Activated CD8-positive, alpha-beta memory T cell treated with anti-CD3 and anti-CD28 coated beads for 48 hours (primary cell): ENCODE measurements around the gene NDUFS2.

Experiments used
- DNase-seq, 3 experiments: peaks; one replicate each; pipeline ENCODE4 v3.0.0-alpha.2; 2020; ENCODE audit warnings: low read depth in 2 of 3, low spot score in 2 of 3

Gene NDUFS2

DNA sequence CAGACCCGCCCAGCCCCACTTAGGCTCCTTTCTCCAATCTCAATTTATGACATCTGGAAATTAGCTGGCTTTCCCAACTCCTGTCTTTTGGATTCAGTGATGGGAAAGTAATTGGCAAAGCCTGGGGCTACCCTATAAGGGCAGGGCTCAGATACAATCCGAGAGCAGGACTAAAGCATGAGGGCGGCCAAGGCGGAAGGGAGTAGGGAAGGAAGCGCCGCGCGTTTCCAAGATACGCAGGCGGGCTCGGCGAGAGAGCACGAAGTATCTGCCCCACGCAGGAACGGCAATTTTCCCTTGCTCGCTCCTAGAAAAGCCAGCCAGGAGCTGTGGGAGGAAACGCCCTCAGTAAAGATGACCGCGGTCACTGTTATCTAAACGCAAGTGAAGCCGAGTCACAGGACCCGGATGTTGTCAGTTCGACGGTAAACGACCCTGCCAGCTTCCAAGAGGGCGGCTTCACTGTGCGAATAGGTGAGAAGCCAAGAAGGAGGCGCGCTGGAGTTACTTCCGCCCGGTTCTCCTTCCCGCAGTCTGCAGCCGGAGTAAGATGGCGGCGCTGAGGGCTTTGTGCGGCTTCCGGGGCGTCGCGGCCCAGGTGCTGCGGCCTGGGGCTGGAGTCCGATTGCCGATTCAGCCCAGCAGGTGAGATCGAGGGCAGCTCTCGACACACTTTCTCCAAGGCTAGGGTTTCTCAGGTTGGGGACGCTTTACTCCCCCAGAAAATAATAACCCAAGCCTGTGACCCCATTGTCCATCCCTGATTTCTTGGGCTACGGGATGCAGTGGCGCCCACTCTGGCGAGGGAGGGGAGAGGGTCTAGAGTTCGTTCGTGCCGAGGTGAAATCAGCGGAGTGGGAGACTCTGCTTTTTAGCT is at the start of gene NDUFS2:
TSS of gene NDUFS2 (plus strand) at position 532 of the 877 bp plus-strand sequence. CDS start at position 551, 19 bp downstream.
- peak; percentile 72 to 85 (median 83) for DNase-seq

DNA sequence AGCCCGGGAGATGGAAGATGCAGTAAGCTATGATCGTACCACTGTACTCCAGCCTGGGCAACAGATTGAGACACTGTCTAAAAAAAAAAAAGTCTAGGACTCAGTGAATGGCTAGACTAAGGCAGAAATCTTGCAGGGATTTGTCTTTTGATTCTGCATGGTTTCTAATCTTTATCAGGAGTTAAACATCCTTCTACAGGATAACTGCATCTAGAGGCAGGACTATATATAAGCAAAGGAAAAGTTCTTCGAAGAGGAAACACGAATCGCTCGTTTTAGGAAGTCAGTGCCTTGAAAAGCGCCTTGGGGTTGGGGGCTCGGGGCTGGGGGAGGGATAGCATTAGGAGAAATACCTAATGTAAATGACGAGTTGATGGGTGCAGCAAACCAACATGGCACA is 49.0 kb upstream of the NDUFS2 start:
- DNase-seq: no peak

DNA sequence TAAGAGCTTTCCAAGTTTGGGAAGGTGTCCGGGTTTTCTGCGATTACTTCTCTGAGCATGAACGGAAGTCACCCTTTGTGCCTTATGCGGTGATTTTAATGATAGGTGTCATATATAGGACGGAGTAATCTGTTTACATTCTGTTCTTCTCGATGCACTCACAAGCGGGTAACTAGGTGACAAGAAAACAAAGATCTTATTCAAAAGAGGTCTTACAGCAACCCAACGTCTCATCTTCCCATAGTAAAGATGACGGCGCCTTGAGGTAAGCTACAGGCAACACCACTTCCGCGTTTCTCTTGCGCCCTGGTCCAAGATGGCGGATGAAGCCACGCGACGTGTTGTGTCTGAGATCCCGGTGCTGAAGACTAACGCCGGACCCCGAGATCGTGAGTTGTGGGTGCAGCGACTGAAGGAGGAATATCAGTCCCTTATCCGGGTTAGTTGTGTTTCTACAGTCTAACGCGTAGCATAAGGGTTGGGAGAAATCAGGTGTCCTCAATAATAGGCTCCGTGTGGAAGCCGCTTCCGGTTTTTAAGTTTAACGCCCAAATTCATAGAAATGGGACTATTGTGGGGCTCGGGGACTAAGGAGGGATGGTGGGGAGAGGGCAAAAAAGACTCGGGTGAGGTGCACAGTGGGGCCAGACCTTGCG is 48.4 kb upstream of the NDUFS2 start, which contains the start of gene UFC1:
TSS of gene UFC1 (plus strand) at position 297 of the 656 bp plus-strand sequence. CDS start at position 317, 20 bp downstream.
- DNase-seq: peak; percentile 52 to 62 (median 56)

DNA sequence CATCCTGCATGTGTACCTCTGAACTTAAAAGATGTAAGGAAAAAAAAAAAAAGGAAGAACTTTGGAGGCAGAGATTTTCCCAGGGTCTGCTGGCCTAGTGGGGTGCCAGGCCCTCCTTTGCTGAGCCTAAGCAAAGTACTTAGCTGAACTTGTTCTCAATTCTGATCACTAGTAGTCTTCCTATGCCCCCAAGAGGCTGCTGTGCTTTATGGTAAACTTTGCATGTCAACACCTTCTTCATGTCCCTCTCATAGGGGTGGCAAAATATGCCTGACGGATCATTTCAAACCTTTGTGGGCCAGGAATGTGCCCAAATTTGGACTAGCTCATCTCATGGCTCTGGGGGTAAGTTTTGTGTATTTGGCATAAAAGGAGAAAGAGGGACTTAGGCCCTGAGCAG is 44.3 kb upstream of the NDUFS2 start:
- no peak for DNase-seq

DNA sequence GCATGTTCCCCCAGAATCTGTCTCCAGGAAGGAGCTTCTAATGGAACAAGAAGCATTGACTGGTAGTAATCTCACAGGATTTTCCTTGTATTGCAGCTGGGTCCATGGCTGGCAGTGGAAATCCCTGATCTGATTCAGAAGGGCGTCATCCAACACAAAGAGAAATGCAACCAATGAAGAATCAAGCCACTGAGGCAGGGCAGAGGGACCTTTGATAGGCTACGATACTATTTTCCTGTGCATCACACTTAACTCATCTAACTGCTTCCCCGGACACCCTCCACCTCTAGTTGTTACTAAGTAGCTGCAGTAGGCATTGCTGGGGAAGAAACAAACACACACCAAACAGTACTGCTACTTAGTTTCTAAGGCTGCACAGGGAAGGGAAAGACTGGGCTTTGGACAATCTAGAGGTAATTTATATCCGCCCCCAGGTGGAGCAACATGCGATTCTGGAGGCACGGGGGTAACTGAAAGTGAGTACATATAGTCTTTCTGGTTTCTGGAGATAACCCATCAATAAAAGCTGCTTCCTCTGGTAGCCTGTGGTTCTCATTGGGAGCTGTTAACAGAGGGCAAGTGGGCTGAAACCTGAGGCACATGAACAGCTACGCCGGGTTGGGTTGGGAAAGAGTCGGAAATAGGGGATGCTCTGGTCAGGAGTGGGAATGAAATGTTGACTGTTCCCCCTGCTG is 43.7 kb upstream of the NDUFS2 start:
- DNase-seq: no peak

DNA sequence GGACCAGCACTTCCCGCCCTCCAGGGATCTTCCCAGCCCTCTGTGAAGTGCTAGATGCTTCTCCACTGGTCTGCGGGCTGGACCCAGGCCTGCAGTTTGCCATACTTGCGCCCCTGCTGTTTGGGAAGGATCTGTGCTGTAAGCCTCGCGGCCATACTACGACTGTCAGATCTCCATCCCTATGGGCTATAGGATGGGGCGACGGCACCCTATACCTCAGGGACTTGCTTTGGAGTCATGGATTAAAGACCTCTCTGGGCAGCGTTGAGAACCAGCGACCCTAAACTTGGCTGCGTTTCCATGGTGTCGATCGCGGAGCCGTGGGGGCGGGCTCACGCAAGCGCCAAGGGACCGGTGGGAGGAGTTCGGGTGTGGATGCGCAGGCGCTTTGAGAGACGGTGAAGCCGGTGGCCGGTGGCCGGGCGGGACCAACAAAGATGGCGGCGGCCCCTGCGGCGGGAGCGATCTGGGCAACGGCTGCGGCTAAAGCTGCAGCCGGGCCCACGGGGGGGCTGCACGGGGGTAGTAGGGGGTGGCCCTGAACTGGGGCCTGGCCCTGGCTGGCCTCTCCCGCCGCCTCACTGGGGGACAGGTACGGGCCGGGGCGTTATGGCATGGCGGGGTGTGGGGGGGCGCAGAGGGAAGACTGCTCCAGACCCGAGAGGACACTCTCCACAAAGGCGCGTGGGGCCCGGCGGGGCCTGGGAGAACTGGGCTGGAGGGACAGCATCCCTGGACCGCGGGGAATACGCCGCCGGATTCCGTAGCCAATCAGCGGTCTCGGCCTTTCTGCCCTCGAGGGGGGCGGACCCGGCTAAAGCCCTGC is 42.9 kb upstream of the NDUFS2 start, which contains the start of gene USP21:
TSS of gene USP21 (plus strand) at position 414 of the 826 bp plus-strand sequence. CDS start 1,141 bp downstream, outside the sequence.
- peak; percentile 76 to 83 (median 81) for DNase-seq

DNA sequence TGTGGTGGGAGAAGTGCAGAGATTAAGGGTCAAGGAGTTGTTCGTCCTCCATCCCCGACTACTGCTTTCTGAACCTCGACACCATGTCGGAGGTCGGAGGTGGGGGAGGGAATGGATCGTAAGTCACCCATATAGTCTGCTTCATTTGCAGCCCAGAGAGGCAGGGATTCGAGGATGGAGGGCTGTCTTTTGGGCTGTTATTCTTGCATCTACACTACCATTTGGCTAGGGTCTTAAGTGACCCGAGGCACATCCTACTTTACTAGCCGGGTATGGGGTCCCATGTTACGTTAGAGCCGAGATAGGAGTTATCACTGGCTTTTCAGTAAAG is 42.3 kb upstream of the NDUFS2 start:
- no peak for DNase-seq

DNA sequence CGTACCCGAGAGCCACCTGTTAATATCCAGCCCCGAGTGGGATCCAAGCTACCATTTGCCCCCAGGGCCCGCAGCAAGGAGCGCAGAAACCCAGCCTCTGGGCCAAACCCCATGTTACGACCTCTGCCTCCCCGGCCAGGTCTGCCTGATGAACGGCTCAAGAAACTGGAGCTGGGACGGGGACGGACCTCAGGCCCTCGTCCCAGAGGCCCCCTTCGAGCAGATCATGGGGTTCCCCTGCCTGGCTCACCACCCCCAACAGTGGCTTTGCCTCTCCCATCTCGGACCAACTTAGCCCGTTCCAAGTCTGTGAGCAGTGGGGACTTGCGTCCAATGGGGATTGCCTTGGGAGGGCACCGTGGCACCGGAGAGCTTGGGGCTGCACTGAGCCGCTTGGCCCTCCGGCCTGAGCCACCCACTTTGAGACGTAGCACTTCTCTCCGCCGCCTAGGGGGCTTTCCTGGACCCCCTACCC is 41.5 kb upstream of the NDUFS2 start:
- no peak for DNase-seq

DNA sequence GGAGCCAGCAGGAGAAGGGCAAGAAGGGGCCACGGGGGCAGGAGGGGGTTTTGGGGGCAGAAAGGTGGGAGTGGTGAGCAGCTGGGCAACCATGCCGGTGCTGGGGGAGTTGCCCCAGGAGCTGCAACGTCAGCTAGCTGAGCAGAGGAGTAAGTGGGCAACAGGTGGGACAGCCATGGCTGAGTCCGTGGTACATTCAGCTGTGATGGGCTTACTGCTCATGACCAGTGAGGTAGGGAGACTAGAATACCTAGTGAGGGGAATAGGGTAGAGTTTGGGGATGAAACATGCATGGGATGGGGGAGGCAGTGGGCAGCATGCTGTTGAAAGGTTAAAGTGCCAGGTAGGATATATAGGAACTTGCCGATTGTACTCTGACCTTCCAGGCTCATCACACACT is 40.5 kb upstream of the NDUFS2 start:
- DNase-seq: no peak

DNA sequence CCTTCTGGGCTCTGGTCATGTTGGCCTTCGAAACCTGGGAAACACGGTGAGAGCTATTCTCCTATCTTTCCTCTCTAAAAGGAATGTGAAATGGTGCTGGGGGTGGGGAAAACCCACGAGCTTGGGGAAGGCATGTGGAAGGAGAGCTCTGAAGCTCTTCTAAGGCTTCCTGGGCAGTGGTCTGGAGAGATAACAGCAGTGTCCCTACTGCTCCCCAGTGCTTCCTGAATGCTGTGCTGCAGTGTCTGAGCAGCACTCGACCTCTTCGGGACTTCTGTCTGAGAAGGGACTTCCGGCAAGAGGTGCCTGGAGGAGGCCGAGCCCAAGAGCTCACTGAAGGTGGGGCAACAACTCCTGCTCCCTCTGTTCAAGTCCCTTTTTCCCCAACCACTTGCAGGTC is 40.1 kb upstream of the NDUFS2 start:
- DNase-seq: no peak

DNA sequence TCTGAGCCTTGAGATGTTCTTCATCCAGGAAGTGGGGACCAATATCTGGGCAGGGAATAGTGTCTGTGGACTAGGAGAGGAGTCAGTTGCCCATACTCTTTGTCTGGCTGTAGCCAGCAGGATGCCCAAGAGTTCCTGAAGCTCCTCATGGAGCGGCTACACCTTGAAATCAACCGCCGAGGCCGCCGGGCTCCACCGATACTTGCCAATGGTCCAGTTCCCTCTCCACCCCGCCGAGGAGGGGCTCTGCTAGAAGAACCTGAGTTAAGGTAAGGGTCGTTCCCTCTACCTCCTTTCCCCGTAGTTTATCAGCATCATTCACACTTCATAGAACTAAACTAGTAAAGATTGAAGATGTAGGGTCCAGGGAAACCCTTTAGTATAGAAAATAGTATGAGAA is 39.4 kb upstream of the NDUFS2 start:
- no peak for DNase-seq

DNA sequence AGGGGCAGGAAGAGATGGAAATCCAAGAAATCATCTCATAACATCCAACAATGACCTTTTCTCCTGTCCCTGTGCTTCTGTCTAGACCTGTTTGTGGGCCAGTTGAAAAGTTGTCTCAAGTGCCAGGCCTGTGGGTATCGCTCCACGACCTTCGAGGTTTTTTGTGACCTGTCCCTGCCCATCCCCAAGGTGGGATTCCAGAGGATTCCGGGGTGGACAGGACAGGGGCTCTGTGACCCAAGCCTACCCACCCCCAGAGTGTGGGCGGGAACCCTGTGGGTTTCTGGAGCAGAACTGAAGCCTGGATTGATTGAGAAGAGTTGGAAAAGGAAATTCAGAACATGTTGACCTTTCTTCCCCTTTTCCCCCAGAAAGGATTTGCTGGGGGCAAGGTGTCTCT is 38.4 kb upstream of the NDUFS2 start:
- no peak for DNase-seq

DNA sequence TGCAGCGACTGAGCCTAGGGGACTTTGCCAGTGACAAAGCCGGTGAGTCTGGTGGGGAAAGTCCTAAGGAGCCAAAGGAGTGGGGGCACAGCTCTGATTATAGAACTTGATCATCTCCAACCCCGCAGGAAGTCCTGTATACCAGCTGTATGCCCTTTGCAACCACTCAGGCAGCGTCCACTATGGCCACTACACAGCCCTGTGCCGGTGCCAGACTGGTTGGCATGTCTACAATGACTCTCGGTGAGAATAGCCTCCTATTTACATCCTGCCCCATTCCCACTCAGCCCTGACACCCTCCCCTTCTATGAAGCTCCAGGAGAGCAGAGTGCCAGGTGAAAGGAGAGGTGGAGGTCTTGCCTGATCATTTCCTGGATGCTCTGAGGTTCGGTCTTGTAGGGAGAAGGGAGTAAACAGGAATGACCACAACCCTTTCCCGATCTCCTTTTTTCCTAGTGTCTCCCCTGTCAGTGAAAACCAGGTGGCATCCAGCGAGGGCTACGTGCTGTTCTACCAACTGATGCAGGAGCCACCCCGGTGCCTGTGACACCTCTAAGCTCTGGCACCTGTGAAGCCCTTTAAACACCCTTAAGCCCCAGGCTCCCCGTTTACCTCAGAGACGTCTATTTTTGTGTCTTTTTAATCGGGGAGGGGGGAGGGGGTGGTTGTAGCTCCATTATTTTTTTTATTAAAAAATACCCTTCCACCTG is 37.1 kb upstream of the NDUFS2 start:
- DNase-seq: no peak

DNA sequence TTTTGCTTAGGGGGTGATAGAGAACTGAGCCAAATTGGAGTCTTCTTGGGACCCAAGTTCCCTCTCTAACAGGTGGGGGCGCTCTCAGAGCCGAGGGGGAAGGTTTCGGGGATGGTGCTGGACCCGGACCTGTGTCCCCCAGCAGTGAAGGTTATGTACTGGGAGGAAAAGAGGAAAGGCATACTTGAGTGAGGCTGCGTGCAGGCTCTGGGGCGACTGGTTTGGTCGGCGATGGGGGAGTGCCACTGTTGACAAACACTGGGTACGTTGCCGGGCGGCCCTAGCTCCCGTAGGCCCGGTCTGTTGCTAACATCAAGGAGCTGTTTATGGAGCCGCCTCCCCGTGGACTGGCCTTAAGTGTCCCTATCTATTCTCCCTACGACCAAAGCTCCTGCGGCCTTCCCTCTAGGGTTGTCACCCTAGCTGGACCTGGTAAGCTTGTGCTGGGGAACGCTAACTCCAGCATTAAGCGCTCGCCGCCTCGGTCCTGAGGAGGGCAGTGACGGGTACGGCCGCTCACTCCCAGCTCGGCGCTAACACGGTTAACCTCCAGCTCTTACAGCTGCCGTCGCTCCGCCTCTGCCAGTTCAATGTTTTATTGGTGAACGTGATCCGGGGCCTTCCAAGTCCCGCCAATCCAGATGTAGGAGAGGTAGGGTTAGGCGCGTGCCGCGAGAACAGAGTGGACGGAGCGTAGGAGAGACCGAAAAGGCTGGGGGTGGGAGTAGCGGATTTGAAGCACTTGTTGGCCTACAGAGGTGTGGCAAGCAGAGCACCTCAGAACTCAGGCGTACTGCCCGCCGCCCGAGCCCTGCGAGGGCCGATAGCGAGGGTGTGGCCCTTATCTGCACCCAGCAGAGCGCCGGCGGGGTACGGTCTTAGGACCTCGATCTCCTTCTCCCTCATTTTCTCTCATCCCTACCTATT is 36.2 kb upstream of the NDUFS2 start, which contains the start of gene PPOX:
TSS of gene PPOX (plus strand) at position 685 of the 927 bp plus-strand sequence. CDS start 422 bp downstream, outside the sequence.
- DNase-seq: peak; percentile 77 to 82 (median 78)

DNA sequence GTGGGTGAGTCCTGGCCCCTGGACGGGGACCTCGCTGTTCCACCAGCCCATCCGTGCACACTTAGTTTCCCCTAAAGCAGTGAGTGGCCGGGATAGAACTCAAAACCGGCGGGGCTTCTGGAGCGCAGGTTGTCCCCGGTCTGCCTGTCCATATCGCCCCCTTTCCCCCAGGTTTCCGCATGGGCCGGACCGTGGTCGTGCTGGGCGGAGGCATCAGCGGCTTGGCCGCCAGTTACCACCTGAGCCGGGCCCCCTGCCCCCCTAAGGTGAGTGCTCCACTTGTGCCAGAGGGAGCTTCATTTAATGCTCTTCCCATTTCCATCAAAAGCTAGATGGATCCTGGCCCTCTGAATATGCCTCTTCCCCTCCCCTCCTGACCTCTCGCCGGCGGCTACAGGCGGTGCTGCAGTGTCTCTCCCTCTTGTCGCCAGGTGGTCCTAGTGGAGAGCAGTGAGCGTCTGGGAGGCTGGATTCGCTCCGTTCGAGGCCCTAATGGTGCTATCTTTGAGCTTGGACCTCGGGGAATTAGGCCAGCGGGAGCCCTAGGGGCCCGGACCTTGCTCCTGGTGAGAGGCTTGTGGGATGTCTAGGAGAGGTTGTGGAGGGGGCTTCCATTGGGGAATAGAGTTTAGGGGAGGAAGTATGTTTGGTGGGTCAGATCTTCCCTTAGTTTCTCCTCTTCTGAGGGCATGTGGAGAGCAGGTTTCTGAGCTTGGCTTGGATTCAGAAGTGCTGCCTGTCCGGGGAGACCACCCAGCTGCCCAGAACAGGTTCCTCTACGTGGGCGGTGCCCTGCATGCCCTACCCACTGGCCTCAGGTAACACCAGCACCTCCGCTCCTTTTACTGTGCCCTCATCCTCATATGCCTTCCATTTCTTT is 35.3 kb upstream of the NDUFS2 start:
- DNase-seq: no peak

DNA sequence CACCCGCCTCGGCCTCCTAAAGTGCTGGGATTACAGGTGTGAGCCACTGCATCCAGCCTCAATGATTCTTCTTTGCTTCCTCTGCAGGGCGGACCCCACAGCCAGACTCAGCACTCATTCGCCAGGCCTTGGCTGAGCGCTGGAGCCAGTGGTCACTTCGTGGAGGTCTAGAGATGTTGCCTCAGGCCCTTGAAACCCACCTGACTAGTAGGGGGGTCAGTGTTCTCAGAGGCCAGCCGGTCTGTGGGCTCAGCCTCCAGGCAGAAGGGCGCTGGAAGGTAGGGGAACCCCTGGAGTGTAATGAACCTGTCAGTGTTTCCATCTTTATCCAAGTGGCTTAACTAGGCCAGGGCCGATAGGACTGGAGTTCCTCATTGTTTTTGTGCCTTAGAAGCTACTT is 33.3 kb upstream of the NDUFS2 start:
- no peak for DNase-seq

DNA sequence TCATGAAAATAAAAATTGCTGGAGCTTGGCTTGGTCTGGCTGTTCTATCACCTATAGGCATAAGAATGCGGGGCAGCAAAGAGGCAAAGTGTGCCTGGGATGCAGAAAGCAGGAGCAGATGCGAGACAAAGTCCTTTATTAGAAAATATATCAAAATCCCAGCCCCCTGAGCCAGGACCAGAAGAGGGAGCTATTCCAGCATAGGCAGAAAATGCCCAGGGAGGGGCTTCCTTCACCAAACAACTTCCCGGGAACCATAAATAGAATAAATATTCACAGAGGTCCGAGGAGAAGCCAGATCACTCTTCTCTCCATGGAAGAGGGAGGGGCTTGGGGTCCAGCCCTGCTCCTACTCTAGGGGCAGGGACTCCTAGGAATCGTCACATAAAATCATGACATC is 31.0 kb upstream of the NDUFS2 start:
- no peak for DNase-seq

DNA sequence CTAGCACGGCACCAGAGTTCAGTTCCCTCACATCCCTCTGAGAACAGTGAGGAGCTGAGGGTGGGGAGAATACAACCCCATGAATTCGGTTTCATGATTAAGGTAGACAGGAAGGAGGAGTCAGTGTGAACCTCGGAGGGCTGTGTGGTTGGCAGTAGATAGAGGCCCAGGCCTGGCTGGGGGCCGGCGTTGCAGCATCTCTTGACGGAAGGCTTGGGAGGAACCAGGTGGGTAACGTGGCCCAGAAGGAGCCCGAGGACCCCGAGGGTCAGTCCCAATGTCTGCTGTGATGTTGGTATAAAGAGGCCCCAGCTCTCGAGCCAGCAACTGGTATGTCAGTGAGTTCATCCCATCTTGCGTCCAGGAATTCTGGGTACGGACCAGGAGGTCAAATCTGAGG is 30.5 kb upstream of the NDUFS2 start:
- DNase-seq: no peak
